Endothelial cell of umbilical vein (primary cell): ENCODE results near the gene TBCD. TPM values are rescaled to one million over a fixed set of nuclear protein-coding genes. Genes with fewer than 3 reads are reported as not detected.

Source experiments
- BruUV-seq: library from RNA; stranded (reverse); fragments of 400-500 nt; replicated peaks from 2 replicates; lab custom pipeline; 2021; lab: Mats Ljungman, UMichigan
- CTCF ChIA-PET: fragments of 300-600, 350-600 bp; sonication (Branson Sonifier 250); formaldehyde crosslinking; loops from one replicate; lab custom pipeline; 2021; ENCODE audit warnings: antibody characterized with exemption, inconsistent platforms; lab: Charles Lee
- POLR2A ChIA-PET: fragments of 300-600, 350-600 bp; sonication (Branson Sonifier 250); formaldehyde crosslinking; loops from one replicate; lab custom pipeline; 2021; ENCODE audit warnings: antibody characterized with exemption, inconsistent platforms; lab: Charles Lee
- DNase-seq: peaks from one replicate; pipeline ENCODE4 v3.0.0-alpha.2; 2011; ENCODE audit warnings: low read depth, low spot score
- FAIRE-seq: peaks from 2 replicates; lab custom pipeline; 2011; peaks lifted over from hg19 to GRCh38; lab: Jason Lieb, UNC
- H2AFZ ChIP-seq: 2 replicates; pipeline ENCODE4 v1.6.0; 2012; ENCODE audit warnings: low read depth, low read length, control low read depth, inconsistent platforms
- H3K27ac ChIP-seq: 2 replicates; pipeline ENCODE4 v1.5.1; 2011; ENCODE audit warnings: low read depth, mild to moderate bottlenecking, control low read depth, low read length, moderate library complexity; ENCODE audit not compliant: insufficient read depth
- H3K27me3 ChIP-seq, 2 experiments: 2 replicates each; pipeline versions ENCODE4 v1.6.0 to v1.6.1; 2011; ENCODE audit warnings: low read length in 2 of 2, mixed read lengths in 1 of 2; ENCODE audit not compliant: control insufficient read depth in 2 of 2, insufficient read depth in 2 of 2
- H3K36me3 ChIP-seq, 2 experiments: 2 replicates in 1 of 2; 3 replicates in 1 of 2; pipeline ENCODE4 v1.5.1; 2011; ENCODE audit warnings: low read length in 2 of 2, mild to moderate bottlenecking in 1 of 2, moderate library complexity in 1 of 2; ENCODE audit not compliant: control insufficient read depth in 2 of 2, insufficient read depth in 2 of 2; ENCODE audit errors: extremely low read depth in 1 of 2
- H3K4me1 ChIP-seq: 3 replicates; pipeline ENCODE4 v1.5.1; 2011; ENCODE audit warnings: mild to moderate bottlenecking, low read length; ENCODE audit not compliant: control insufficient read depth, insufficient read depth; ENCODE audit errors: extremely low read depth
- H3K4me2 ChIP-seq: 2 replicates; pipeline ENCODE4 v1.6.1; 2011; ENCODE audit warnings: low read length, control low read depth, mixed read lengths; ENCODE audit not compliant: insufficient read depth
- H3K4me3 ChIP-seq, 3 experiments: fragments of 200-600 bp in 1 of 3; sonication (generic), shearing (Covaris generic) in 1 of 3; replicated peaks in 1 of 3; 2 replicates each; pipeline ENCODE4 v1.5.1; 2011 to 2016; ENCODE audit warnings: control low read depth in 3 of 3, low read length in 3 of 3, mild to moderate bottlenecking in 2 of 3, inconsistent platforms in 1 of 3, low read depth in 1 of 3, moderate library complexity in 1 of 3; ENCODE audit not compliant: insufficient read depth in 1 of 3
- H3K79me2 ChIP-seq: 2 replicates; pipeline ENCODE4 v1.6.0; 2012; ENCODE audit warnings: low read length, inconsistent platforms; ENCODE audit not compliant: control insufficient read depth, insufficient read depth
- H3K9ac ChIP-seq: replicated peaks from 2 replicates; pipeline ENCODE3; 2011; ENCODE audit warnings: low read length, control low read depth; ENCODE audit not compliant: insufficient read depth; ENCODE audit errors: extremely low read depth
- H3K9me1 ChIP-seq: replicated peaks from 3 replicates; pipeline ENCODE4 v1.6.0; 2011; ENCODE audit warnings: mild to moderate bottlenecking, low read length; ENCODE audit not compliant: control insufficient read depth, insufficient read depth; ENCODE audit errors: extremely low read depth
- H3K9me3 ChIP-seq: replicated peaks from 2 replicates; pipeline ENCODE4 v1.5.1; 2012; ENCODE audit warnings: low read length, inconsistent platforms; ENCODE audit not compliant: control insufficient read depth, insufficient read depth
- H4K20me1 ChIP-seq: replicated peaks from 2 replicates; pipeline ENCODE3; 2011; ENCODE audit warnings: mild to moderate bottlenecking, low read length; ENCODE audit not compliant: control insufficient read depth, insufficient read depth; ENCODE audit errors: extremely low read depth
- EZH2 ChIP-seq: IDR thresholded peaks from 2 replicates; pipeline ENCODE4 v1.6.1; 2012; ENCODE audit warnings: borderline replicate concordance, low read depth, mild to moderate bottlenecking, moderate library complexity, low read length, inconsistent platforms; ENCODE audit not compliant: severe bottlenecking
- FOS ChIP-seq: IDR thresholded peaks from 2 replicates; pipeline ENCODE4 v1.6.1; 2011; ENCODE audit warnings: mild to moderate bottlenecking, low read length, moderate library complexity, borderline replicate concordance; ENCODE audit not compliant: insufficient read depth
- GATA2 ChIP-seq: IDR thresholded peaks from 2 replicates; pipeline ENCODE4 v1.7.0; 2011; ENCODE audit warnings: low read depth, mild to moderate bottlenecking, moderate library complexity, mixed read lengths, low read length; ENCODE audit not compliant: insufficient read length, insufficient read depth
- JUN ChIP-seq: IDR thresholded peaks from 2 replicates; pipeline ENCODE4 v1.6.1; 2011; ENCODE audit warnings: borderline replicate concordance, low read depth; ENCODE audit not compliant: insufficient read length, insufficient read depth
- POLR2A ChIP-seq: IDR thresholded peaks from 2 replicates; pipeline ENCODE4 v1.6.1; 2012; ENCODE audit warnings: low read depth, mild to moderate bottlenecking, control low read depth, low read length
- dilution Hi-C: fragments of 300-500 bp; cut with MboI; formaldehyde crosslinking; loops from one replicate; pipeline ENCODE4 v1.15.0; 2019; ENCODE audit warnings: low sequenced_read_pairs; ENCODE audit not compliant: extremely low pct_ligation_motif_present
- intact Hi-C: fragments of 100-400 bp; cut with micrococcal nuclease; formaldehyde crosslinking; loops from one replicate; pipeline ENCODE4 v1.10.0; 2022
- polyA plus RNA-seq, 4 experiments: library from polyadenylated mRNA; depleted of rRNA in 3 of 4; stranded (reverse) in 3 of 4; unstranded in 1 of 4; fragments of >200 nt; gene quantifications; 2 replicates each; pipeline versions ENCODE4 v1.2.1 to v1.2.3, GENCODE V29; 2011 to 2012; ENCODE audit warnings: missing spikeins in 1 of 4
- total RNA-seq: library from RNA; stranded (reverse); gene quantifications from 2 replicates; pipeline ENCODE4 v1.2.3, GENCODE V29; 2021
- TF ChIP-seq, protein P1 (sequence below), 2 donors: IDR thresholded peaks; 1 replicate in 1 of 2; 2 replicates in 1 of 2; pipeline ENCODE4 v1.5.1; 2011; ENCODE audit warnings: low read length in 2 of 2, mild to moderate bottlenecking in 2 of 2, moderate library complexity in 2 of 2, control low read depth in 1 of 2, inconsistent platforms in 1 of 2, low read depth in 1 of 2; ENCODE audit not compliant: insufficient read depth in 1 of 2; ENCODE audit errors: extremely low read depth in 1 of 2
- TF ChIP-seq, protein P2 (sequence below): IDR thresholded peaks from 2 replicates; pipeline ENCODE4 v1.6.1; 2011; ENCODE audit not compliant: insufficient read depth, insufficient read length

The TBCD gene
- total and polyA plus RNA-seq, 2 donors (not counting 3 experiments of a cell fraction or from before 2014, with no cell fraction given): 121 to 145 TPM

DNA sequence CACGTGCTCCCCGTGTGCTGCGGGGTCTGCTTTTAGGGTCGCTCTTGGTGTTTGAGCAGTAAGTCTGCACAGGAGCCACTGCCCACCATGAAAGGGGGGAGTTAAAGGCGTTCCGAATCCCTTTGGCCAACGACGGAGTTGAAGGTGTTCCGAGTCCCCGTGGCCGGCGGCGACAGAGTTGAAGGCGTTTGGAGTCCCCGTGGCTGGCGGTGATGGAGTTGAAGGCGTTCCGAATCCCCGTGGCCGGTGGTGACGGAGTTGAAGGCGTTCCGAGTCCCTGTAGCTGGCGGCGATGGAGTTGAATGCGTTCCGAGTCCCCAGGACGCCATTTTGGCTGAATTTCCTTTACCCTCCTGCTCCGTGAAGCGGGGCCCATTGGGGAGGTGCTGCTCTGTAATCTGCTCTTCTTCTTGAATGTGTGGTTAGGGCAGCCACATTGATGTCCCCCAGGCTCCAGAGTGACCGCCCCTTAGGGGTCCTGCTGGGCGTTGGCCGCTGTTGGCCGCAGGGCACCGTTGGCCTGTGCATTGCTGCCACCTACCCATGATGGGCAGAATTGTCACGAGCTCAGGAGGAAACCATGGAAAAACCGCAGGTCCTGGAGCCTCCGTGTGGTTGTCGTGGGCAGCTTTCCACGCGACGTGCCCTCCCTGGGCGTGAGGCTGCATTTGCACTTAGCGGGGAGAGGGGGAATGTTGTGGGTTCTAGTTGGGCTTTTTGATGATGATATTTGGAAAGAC, 161.6 kb downstream of the TBCD start:
- H4K20me1 ChIP-seq: no peaks in the 10 kb centered on the region
- no peaks in the 10 kb centered on the region for H3K4me1 ChIP-seq
- no peaks in the 10 kb centered on the region for H3K27me3 ChIP-seq
- ChIA-PET CTCF (interaction anchor here (0.7 to 12.2 kb wide), 22 partner anchors 13 to 245 kb away, joined by 3 to 176 read pairs (median 4); no protein-coding TSS in a partner anchor), POLR2A (no interaction called here)
- H3K9me1 ChIP-seq: no peaks in the 10 kb centered on the region
- no peak for TF ChIP-seq EZH2
- TF ChIP-seq, protein P1, sequence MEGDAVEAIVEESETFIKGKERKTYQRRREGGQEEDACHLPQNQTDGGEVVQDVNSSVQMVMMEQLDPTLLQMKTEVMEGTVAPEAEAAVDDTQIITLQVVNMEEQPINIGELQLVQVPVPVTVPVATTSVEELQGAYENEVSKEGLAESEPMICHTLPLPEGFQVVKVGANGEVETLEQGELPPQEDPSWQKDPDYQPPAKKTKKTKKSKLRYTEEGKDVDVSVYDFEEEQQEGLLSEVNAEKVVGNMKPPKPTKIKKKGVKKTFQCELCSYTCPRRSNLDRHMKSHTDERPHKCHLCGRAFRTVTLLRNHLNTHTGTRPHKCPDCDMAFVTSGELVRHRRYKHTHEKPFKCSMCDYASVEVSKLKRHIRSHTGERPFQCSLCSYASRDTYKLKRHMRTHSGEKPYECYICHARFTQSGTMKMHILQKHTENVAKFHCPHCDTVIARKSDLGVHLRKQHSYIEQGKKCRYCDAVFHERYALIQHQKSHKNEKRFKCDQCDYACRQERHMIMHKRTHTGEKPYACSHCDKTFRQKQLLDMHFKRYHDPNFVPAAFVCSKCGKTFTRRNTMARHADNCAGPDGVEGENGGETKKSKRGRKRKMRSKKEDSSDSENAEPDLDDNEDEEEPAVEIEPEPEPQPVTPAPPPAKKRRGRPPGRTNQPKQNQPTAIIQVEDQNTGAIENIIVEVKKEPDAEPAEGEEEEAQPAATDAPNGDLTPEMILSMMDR (IDR thresholded peaks at IDR 0.05; ENCODE audit: extremely low read depth in 1 of 2, insufficient read depth in 1 of 2, low read depth in 1 of 2, low read length in 2 of 2): peak; percentile 35 to 62
- H3K4me2 ChIP-seq: no peak overlapping the region
- H3K4me3 ChIP-seq: no peak overlapping the region
- no TSS peak for BruUV-seq
- peak; percentile 20 for DNase-seq
- no peaks in the 10 kb centered on the region for H3K9me3 ChIP-seq
- no peak overlapping the region for H2AFZ ChIP-seq
- H3K36me3 ChIP-seq: peaks cover 0 to 15% of the 10 kb centered on the region in 2 experiments
- no peak for FAIRE-seq
- dilution Hi-C loops: no loop called here
- H3K79me2 ChIP-seq: peaks cover 2% of the 10 kb centered on the region
- intact Hi-C loops: loop anchor here (2.0 kb wide), 1 partner anchor 69 kb away; no protein-coding TSS in a partner anchor
- no peak overlapping the region for H3K27ac ChIP-seq
- no peak overlapping the region for H3K9ac ChIP-seq

DNA sequence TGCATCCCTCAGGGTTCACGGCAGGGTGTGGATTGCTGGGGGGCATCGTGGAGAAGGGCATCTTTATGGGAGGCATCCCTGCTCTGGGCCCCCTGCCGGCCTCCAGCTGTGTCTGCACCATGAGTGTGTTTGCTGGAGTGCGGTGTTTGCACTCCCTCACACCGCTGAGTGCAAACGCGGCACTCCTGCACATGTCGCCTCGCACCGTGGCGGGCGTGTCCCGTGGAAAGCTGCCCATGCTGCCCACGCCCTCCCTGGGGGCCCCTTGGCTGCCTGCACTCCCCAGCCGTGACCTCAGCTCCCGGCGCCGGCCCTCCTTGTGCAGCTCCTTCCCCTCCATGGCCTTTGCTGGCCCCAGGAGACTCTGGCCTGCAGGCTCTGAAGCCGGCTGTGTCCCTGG, 162.5 kb downstream of the TBCD start:
- Histone ChIP-seq H3K36me3 (peaks cover 0 to 15% of the 10 kb centered on the region in 2 experiments), H3K79me2 (peaks cover 2% of the 10 kb centered on the region), H4K20me1 (no peaks in the 10 kb centered on the region), H3K27ac (no peak overlapping the region), H2AFZ (no peak overlapping the region), H3K9me1 (no peaks in the 10 kb centered on the region), H3K4me1 (no peaks in the 10 kb centered on the region), H3K4me2 (no peak overlapping the region), H3K9ac (no peak overlapping the region), H3K9me3 (no peaks in the 10 kb centered on the region), H3K27me3 (no peaks in the 10 kb centered on the region), H3K4me3 (no peak overlapping the region)
- dilution Hi-C loops: no loop called here
- no peak for FAIRE-seq
- TF ChIP-seq FOS: no peak
- TF ChIP-seq, protein P2, sequence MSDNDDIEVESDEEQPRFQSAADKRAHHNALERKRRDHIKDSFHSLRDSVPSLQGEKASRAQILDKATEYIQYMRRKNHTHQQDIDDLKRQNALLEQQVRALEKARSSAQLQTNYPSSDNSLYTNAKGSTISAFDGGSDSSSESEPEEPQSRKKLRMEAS: no peak
- TF ChIP-seq POLR2A: no peak
- TF ChIP-seq, protein P1 (IDR thresholded peaks at IDR 0.05; ENCODE audit: extremely low read depth in 1 of 2, insufficient read depth in 1 of 2, low read depth in 1 of 2, low read length in 2 of 2): peak; percentile 11 to 61
- no peak for TF ChIP-seq GATA2
- no peak for TF ChIP-seq JUN
- BruUV-seq: no TSS peak
- intact Hi-C loops: no loop called here
- POLR2A ChIA-PET: no interaction called here
- DNase-seq: no peak
- CTCF ChIA-PET: interaction anchor here (0.8 to 12.2 kb wide), 20 partner anchors 10 to 153 kb away, joined by 3 to 176 read pairs (median 4); no protein-coding TSS in a partner anchor
